HepG2 (cell line): ENCODE results near the gene CRIP1. TPM values are rescaled to one million over a fixed set of nuclear protein-coding genes. Genes with fewer than 3 reads are reported as not detected.
A peak's percentile ranks its signal among the peaks of the same experiment; 100 is the strongest.

Source experiments
- KLF11 ChIP-seq: IDR thresholded peaks from 2 replicates; pipeline ENCODE4 v1.6.1; 2016; ENCODE audit warnings: missing compliant biosample characterization
- KLF12 ChIP-seq: sonication (generic); formaldehyde crosslinking; IDR thresholded peaks from 2 replicates; pipeline ENCODE4 v1.4.0; 2020; ENCODE audit warnings: missing genetic modification reagents, borderline replicate concordance
- KLF15 ChIP-seq: sonication (generic); formaldehyde crosslinking; IDR thresholded peaks from 2 replicates; pipeline ENCODE4 v1.8.1; 2023; ENCODE audit warnings: borderline replicate concordance, mild to moderate bottlenecking, inconsistent platforms, missing genetic modification reagents, mixed read lengths
- MLXIP ChIP-seq: sonication (generic); formaldehyde crosslinking; IDR thresholded peaks from 2 replicates; pipeline ENCODE4 v1.9.0; 2021; ENCODE audit warnings: missing genetic modification reagents, borderline replicate concordance
- PBX3 ChIP-seq: sonication (generic); formaldehyde crosslinking; IDR thresholded peaks from 2 replicates; pipeline ENCODE4 v1.8.1; 2023; ENCODE audit warnings: missing genetic modification reagents, inconsistent platforms, borderline replicate concordance
- PRPF4 ChIP-seq: fragments of 200-400 bp; formaldehyde crosslinking; IDR thresholded peaks from 2 replicates; pipeline ENCODE4 v1.6.1; 2016; ENCODE audit warnings: low read length, low read depth; ENCODE audit not compliant: poor library complexity, severe bottlenecking
- RFXANK ChIP-seq: IDR thresholded peaks from 2 replicates; pipeline ENCODE4 v1.6.1; 2016
- SMAD3 ChIP-seq: sonication (generic); formaldehyde crosslinking; IDR thresholded peaks from 2 replicates; pipeline ENCODE4 v1.4.0; 2020; ENCODE audit warnings: missing genetic modification reagents
- SMARCC2 ChIP-seq: fragments of 450-650 bp; IDR thresholded peaks from 2 replicates; pipeline ENCODE4 v1.6.1; 2017; ENCODE audit warnings: antibody characterized with exemption, mild to moderate bottlenecking
- ZBTB26 ChIP-seq: IDR thresholded peaks from 2 replicates; pipeline ENCODE4 v1.6.1; 2016; ENCODE audit warnings: missing compliant biosample characterization, missing genetic modification reagents, borderline replicate concordance
- ZC3H4 ChIP-seq: sonication (generic); formaldehyde crosslinking; IDR thresholded peaks from 2 replicates; pipeline ENCODE4 v1.4.0; 2020; ENCODE audit warnings: missing genetic modification reagents, borderline replicate concordance
- ZNF101 ChIP-seq: sonication (generic); formaldehyde crosslinking; IDR thresholded peaks from 2 replicates; pipeline ENCODE4 v1.4.0; 2020; ENCODE audit warnings: mild to moderate bottlenecking, low read depth, missing genetic modification reagents, borderline replicate concordance
- ZNF441 ChIP-seq: sonication (generic); formaldehyde crosslinking; IDR thresholded peaks from 2 replicates; pipeline ENCODE4 v1.7.0; 2021; ENCODE audit warnings: missing genetic modification reagents, borderline replicate concordance
- ZNF468 ChIP-seq: sonication (generic); formaldehyde crosslinking; IDR thresholded peaks from 2 replicates; pipeline ENCODE4 v1.8.0; 2022; ENCODE audit warnings: mild to moderate bottlenecking, moderate library complexity, missing genetic modification reagents
- ZNF567 ChIP-seq: sonication (generic); formaldehyde crosslinking; IDR thresholded peaks from 2 replicates; pipeline ENCODE4 v1.8.1; 2023; ENCODE audit warnings: mild to moderate bottlenecking, missing genetic modification reagents, borderline replicate concordance
- ZNF589 ChIP-seq: sonication (generic); formaldehyde crosslinking; conservative IDR thresholded peaks from 2 replicates; pipeline ENCODE4 v1.8.0; 2022; ENCODE audit warnings: mild to moderate bottlenecking, moderate library complexity, missing genetic modification reagents
- ZNF597 ChIP-seq: sonication (generic); formaldehyde crosslinking; IDR thresholded peaks from 2 replicates; pipeline ENCODE4 v1.5.0; 2020; ENCODE audit warnings: missing genetic modification reagents
- polyA plus RNA-seq, 8 experiments: library from polyadenylated mRNA; depleted of rRNA in 3 of 8; stranded (reverse) in 7 of 8; unstranded in 1 of 8; fragments of >200 nt; fragmentation: Illumina TruSeq in 4 of 8; extraction: Trizol in 4 of 8; gene quantifications; 2 replicates each; pipeline versions ENCODE4 v1.2.1 to v1.2.3, GENCODE V29; 2011 to 2016; ENCODE audit warnings: low read depth in 4 of 8, missing spikeins in 1 of 8, mixed read lengths in 1 of 8; ENCODE audit not compliant: insufficient read depth in 1 of 8
- total RNA-seq, 5 experiments: library from RNA; depleted of rRNA; stranded (reverse); fragments of >200 nt; fragmentation: Illumina TruSeq; extraction: Trizol; gene quantifications; 2 replicates each; pipeline ENCODE4 v1.2.3, GENCODE V29; 2016; ENCODE audit warnings: low read depth in 1 of 5
- TF ChIP-seq, protein P1 (sequence below): sonication (generic); formaldehyde crosslinking; IDR thresholded peaks from 2 replicates; pipeline ENCODE4 v1.5.0; 2020; ENCODE audit warnings: missing genetic modification reagents
- TF ChIP-seq, protein P2 (sequence below): sonication (generic); formaldehyde crosslinking; IDR thresholded peaks from 2 replicates; pipeline ENCODE4 v1.5.0; 2020; ENCODE audit warnings: missing genetic modification reagents, mild to moderate bottlenecking, borderline replicate concordance

Gene CRIP1
- total and polyA plus RNA-seq, 2 of the 13 experiments (the other 11 are each of a cell fraction or from before 2014, with no cell fraction given): 53.9 to 59.5 TPM

GRCh38 chr14:105495990-105496830, 9.5 kb downstream of the CRIP1 start (continued):
- no peak for TF ChIP-seq MLXIP (CRISPR knock-in tag)
- no peak for TF ChIP-seq KLF12 (CRISPR knock-in tag)
- TF ChIP-seq ZNF468 (CRISPR knock-in tag): no peak
- no peak for TF ChIP-seq SMARCC2
- no peak for TF ChIP-seq PRPF4
- TF ChIP-seq ZNF567 (CRISPR knock-in tag): 0 out of 2 replicates have a peak, but pooled peaks have one; percentile 37
- TF ChIP-seq ZBTB26 (CRISPR knock-in tag): no peak
- no peak for TF ChIP-seq KLF15 (CRISPR knock-in tag)
- TF ChIP-seq, protein P1, sequence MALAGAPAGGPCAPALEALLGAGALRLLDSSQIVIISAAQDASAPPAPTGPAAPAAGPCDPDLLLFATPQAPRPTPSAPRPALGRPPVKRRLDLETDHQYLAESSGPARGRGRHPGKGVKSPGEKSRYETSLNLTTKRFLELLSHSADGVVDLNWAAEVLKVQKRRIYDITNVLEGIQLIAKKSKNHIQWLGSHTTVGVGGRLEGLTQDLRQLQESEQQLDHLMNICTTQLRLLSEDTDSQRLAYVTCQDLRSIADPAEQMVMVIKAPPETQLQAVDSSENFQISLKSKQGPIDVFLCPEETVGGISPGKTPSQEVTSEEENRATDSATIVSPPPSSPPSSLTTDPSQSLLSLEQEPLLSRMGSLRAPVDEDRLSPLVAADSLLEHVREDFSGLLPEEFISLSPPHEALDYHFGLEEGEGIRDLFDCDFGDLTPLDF: no peak
- TF ChIP-seq, protein P2, sequence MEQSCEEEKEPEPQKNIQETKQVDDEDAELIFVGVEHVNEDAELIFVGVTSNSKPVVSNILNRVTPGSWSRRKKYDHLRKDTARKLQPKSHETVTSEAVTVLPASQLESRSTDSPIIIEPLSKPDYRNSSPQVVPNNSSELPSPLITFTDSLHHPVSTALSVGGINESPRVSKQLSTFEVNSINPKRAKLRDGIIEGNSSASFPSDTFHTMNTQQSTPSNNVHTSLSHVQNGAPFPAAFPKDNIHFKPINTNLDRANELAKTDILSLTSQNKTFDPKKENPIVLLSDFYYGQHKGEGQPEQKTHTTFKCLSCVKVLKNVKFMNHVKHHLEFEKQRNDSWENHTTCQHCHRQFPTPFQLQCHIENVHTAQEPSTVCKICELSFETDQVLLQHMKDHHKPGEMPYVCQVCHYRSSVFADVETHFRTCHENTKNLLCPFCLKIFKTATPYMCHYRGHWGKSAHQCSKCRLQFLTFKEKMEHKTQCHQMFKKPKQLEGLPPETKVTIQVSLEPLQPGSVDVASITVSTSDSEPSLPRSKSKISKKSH (CRISPR knock-in tag): peak; percentile 45; the same call in 1 of the 2 replicates
- TF ChIP-seq PBX3 (CRISPR knock-in tag): no peak
- 0 out of 2 replicates have a peak, but pooled peaks have one; percentile 23 for TF ChIP-seq ZC3H4 (CRISPR knock-in tag)
- no peak; the same call in 1 of the 2 replicates for TF ChIP-seq ZNF441 (CRISPR knock-in tag)
- TF ChIP-seq ZNF589: no peak
- no peak for TF ChIP-seq SMAD3 (CRISPR knock-in tag)
- TF ChIP-seq KLF11: peak; percentile 71; the same call in 1 of the 2 replicates
- no peak for TF ChIP-seq ZNF101 (CRISPR knock-in tag)
- TF ChIP-seq RFXANK (CRISPR knock-in tag): no peak; the same call in 1 of the 2 replicates
- TF ChIP-seq ZNF597 (CRISPR knock-in tag): no peak
